Natural killer cell (primary cell): ENCODE measurements around the gene ZNRF3. TPM values are rescaled to one million over a fixed set of nuclear protein-coding genes. Genes with fewer than 3 reads are reported as not detected.
"Not testable (repeated sequence)": the region's sequence is repeated elsewhere in the genome, so short reads cannot be mapped to it uniquely, and the experiment has no call there.

Experiments
- ATAC-seq, 3 donors: fragments of 150-1000 bp in 2 of 3; fragments of 200-7000 bp in 1 of 3; cut with Tn5 transposase; 1 replicate in 1 of 3; 2 replicates in 2 of 3; pipeline ENCODE4 v1.10.0; 2021; ENCODE audit warnings: mild to moderate bottlenecking in 2 of 3, moderate library complexity in 2 of 3
- DNase-seq, 2 donors: peaks; one replicate each; pipeline versions ENCODE4 v3.0.0 to v3.0.0-alpha.2; 2013 to 2021; ENCODE audit warnings: mixed read lengths in 1 of 2
- H3K27ac ChIP-seq: one replicate; pipeline ENCODE4 v1.5.1; 2013; ENCODE audit warnings: mild to moderate bottlenecking, low read length
- H3K27me3 ChIP-seq: one replicate; pipeline ENCODE4 v1.6.1; 2013; ENCODE audit warnings: low read length; ENCODE audit not compliant: control insufficient read depth, insufficient read depth
- H3K36me3 ChIP-seq: one replicate; pipeline ENCODE4 v1.6.1; 2013; ENCODE audit warnings: low read length; ENCODE audit not compliant: control insufficient read depth, insufficient read depth
- H3K4me1 ChIP-seq: one replicate; pipeline ENCODE4 v1.6.1; 2013; ENCODE audit warnings: low read length; ENCODE audit not compliant: control insufficient read depth, insufficient read depth
- H3K4me3 ChIP-seq: one replicate; pipeline ENCODE4 v1.5.1; 2013; ENCODE audit warnings: low read length
- H3K9me3 ChIP-seq: one replicate; pipeline ENCODE4 v1.6.1; 2013; ENCODE audit warnings: low read length; ENCODE audit not compliant: control insufficient read depth, insufficient read depth
- H3K27ac Mint-ChIP-seq, 2 donors: one replicate each; pipeline ENCODE4 v1.8.0; 2022; ENCODE audit warnings: mild to moderate bottlenecking in 2 of 2, mixed read lengths in 2 of 2, moderate library complexity in 1 of 2
- H3K27me3 Mint-ChIP-seq, 2 donors: one replicate each; pipeline ENCODE4 v1.8.0; 2022; ENCODE audit warnings: low read depth in 2 of 2, mixed read lengths in 2 of 2
- H3K36me3 Mint-ChIP-seq: one replicate; pipeline ENCODE4 v1.8.0; 2022; ENCODE audit warnings: mixed read lengths
- H3K4me1 Mint-ChIP-seq, 2 donors: one replicate each; pipeline ENCODE4 v1.8.0; 2022; ENCODE audit warnings: mixed read lengths in 2 of 2
- H3K4me3 Mint-ChIP-seq: one replicate; pipeline ENCODE4 v1.8.0; 2022; ENCODE audit warnings: mild to moderate bottlenecking, moderate library complexity, mixed read lengths
- H3K9me3 Mint-ChIP-seq, 2 donors: one replicate each; pipeline ENCODE4 v1.8.0; 2022; ENCODE audit warnings: mixed read lengths in 2 of 2
- CTCF ChIP-seq: fragments of 200-600 bp; IDR thresholded peaks from one replicate; pipeline ENCODE4 v1.8.0; 2022; ENCODE audit warnings: antibody characterized with exemption
- WGBS: methylation state at CpG from one replicate; pipeline ENCODE4 v1.1.7; 2013; ENCODE audit warnings: missing lambda C conversion rate; ENCODE audit not compliant: insufficient coverage; 5-methylcytosine and 5-hydroxymethylcytosine counted together
- intact Hi-C: fragments of 100-400 bp; cut with micrococcal nuclease; formaldehyde crosslinking; loops from one replicate; pipeline ENCODE4 v1.14.2; 2022
- total RNA-seq, 4 donors: library from RNA; stranded (reverse); fragments of 120-200 nt in 1 of 4; gene quantifications; one replicate each; pipeline versions ENCODE4 v1.2.3 to v1.2.4, GENCODE V29; 2013 to 2022

ZNRF3 gene
- total RNA-seq, 3 donors from 2014 or later (not counting 1 experiment from before 2014, with no cell fraction given): 0.23 to 0.34 (median 0.33) TPM

- DNase-seq (no peak), ATAC-seq (no peak)
- WGBS: 92% methylated on average over 9 of the region's 9 CpGs
- intact Hi-C loops: no loop called here
- Histone ChIP-seq H3K36me3 (no peaks in the 10 kb centered on the region), H3K27me3 (peaks cover 3% of the 10 kb centered on the region), H3K4me1 (no peaks in the 10 kb centered on the region), H3K4me3 (no peak overlapping the region), H3K9me3 (no peaks in the 10 kb centered on the region), H3K27ac (no peak overlapping the region)
- Mint-ChIP-seq H3K4me1 (peaks cover 0 to 14% of the 10 kb centered on the region in 2 donors), H3K4me3 (no peak overlapping the region), H3K9me3 (no peaks in the 10 kb centered on the region), H3K27me3 (peaks cover 24 to 28% of the 10 kb centered on the region in 2 donors), H3K27ac (no peak overlapping the region), H3K36me3 (no peaks in the 10 kb centered on the region)
- TF ChIP-seq CTCF: no peak
These were observed 155.8 kb downstream of the ZNRF3 start for GRCh38 chr22:29039148-29039547.

- Mint-ChIP-seq H3K27me3 (peaks cover 19 to 23% of the 10 kb centered on the region in 2 donors), H3K4me1 (peaks cover 0 to 14% of the 10 kb centered on the region in 2 donors)
- not testable (repeated sequence) for H3K36me3 Mint-ChIP-seq, H3K9me3 Mint-ChIP-seq, H3K4me1 ChIP-seq, H3K4me3 Mint-ChIP-seq, H3K9me3 ChIP-seq, ATAC-seq, H3K27me3 ChIP-seq, DNase-seq, H3K4me3 ChIP-seq, H3K36me3 ChIP-seq, H3K27ac ChIP-seq, H3K27ac Mint-ChIP-seq
- WGBS: 89% methylated on average over 4 of the region's 4 CpGs
- intact Hi-C loops: loop anchor here (1.0 to 10.0 kb wide), 3 partner anchors 184 to 1015 kb away; no protein-coding TSS in a partner anchor
These were observed 156.3 kb downstream of the ZNRF3 start for GRCh38 chr22:29039684-29040083.

DNA sequence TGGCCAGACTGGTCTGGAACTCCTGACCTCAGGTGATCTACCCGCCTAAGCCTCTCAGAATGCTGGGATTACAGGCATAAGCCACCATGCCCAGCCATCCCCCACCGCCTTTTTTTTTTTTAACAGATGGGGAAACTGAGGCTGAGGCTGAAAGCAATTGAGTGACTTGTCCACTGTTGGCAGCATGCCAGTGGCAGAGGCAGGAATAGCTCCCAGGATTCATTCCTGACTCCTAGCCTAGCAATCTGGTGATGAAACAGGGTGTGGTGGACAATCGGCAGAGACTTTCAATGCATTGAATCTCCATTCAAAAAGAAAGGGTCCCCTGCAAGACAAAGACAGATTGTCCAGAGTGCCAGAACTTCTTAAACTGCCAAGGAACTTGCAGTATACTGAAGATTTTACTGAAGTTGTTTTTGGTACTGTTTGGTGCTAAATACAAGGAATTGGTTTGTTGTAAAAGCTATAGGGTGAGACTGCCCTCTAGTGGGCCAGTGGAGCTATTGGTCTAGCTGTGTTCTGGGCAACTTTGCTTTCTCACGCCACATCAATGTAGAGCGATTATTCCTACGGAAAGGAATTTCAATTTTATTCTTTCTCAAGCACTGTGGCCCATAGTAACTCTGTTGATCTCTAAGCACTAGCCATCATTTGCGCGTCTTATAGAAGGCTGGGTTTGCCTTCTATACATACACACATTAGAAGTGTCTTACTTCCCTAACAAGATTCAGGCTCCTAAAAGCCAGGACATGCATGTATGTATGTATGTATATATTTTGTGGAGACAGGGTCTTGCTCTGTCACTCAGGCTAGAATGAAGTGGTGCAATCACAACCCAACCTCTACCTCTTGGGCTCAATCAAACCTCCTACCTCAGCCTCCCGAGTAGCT lies 157.3 kb downstream of the ZNRF3 start:
- WGBS: 42% methylated on average over 9 of the region's 9 CpGs
- Mint-ChIP-seq H3K27me3 (peaks cover 15 to 16% of the 10 kb centered on the region in 2 donors), H3K9me3 (no peaks in the 10 kb centered on the region), H3K4me1 (peaks cover 0 to 14% of the 10 kb centered on the region in 2 donors), H3K4me3 (no peak overlapping the region), H3K27ac (no peak overlapping the region), H3K36me3 (no peaks in the 10 kb centered on the region)
- intact Hi-C loops: loop anchor here (1.0 to 10.0 kb wide), 3 partner anchors 185 to 1016 kb away; no protein-coding TSS in a partner anchor
- DNase-seq (peak; percentile 45 to 87), ATAC-seq (peak; percentile 83 to 89 (median 87))
- Histone ChIP-seq H3K4me1 (no peaks in the 10 kb centered on the region), H3K27me3 (no peaks in the 10 kb centered on the region), H3K9me3 (no peaks in the 10 kb centered on the region), H3K4me3 (no peak overlapping the region), H3K27ac (no peak overlapping the region), H3K36me3 (no peaks in the 10 kb centered on the region)
- peak; percentile 97 for TF ChIP-seq CTCF

DNA sequence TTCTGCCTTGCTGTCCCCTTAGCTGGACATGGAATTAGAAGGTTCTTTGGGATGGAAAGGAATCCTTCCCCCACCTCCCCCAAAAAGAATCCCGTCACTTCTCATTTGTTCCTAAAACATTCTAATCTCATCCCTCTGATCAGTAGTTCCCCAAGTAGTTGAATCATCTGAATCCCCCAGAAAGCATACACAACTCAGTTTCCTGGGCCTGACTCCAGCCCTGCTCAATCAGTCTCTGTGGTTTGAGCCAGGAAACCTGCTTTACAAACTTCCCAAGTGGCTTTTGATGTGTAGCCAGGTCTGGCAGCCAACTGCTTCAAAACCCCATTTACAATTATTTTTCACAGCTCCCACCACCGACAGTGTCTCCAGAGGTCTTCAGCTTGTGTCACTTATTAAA lies 158.0 kb downstream of the ZNRF3 start:
- H3K4me1 Mint-ChIP-seq: peaks cover 0 to 14% of the 10 kb centered on the region in 2 donors
- no peaks in the 10 kb centered on the region for H3K9me3 ChIP-seq
- intact Hi-C loops: loop anchor here (10.0 kb wide), 1 partner anchor 1017 kb away; no protein-coding TSS in a partner anchor
- no peaks in the 10 kb centered on the region for H3K36me3 ChIP-seq
- no peaks in the 10 kb centered on the region for H3K36me3 Mint-ChIP-seq
- no peaks in the 10 kb centered on the region for H3K27me3 ChIP-seq
- H3K4me3 ChIP-seq: no peak overlapping the region
- DNase-seq (no peak), ATAC-seq (no peak)
- H3K9me3 Mint-ChIP-seq: no peaks in the 10 kb centered on the region
- H3K27ac ChIP-seq: no peak overlapping the region
- H3K4me1 ChIP-seq: no peaks in the 10 kb centered on the region
- H3K27ac Mint-ChIP-seq: no peak overlapping the region
- peaks cover 13 to 15% of the 10 kb centered on the region in 2 donors for H3K27me3 Mint-ChIP-seq
- WGBS: 30% methylated on average over 2 of the region's 2 CpGs
- H3K4me3 Mint-ChIP-seq: no peak overlapping the region
- TF ChIP-seq CTCF: no peak
